Measurements from ENCODE around the gene RFC5. TPM values are rescaled to one million over a fixed set of nuclear protein-coding genes. Genes with fewer than 3 reads are reported as not detected.
A peak's percentile ranks its signal among the peaks of the same experiment; 100 is the strongest.

Gene RFC5
- total RNA-seq, 1 experiment from 2014 or later: 78.6 TPM

- Histone ChIP-seq H3K27ac (ENCODE audit: low read depth, low read length) (no peak overlapping the region), H2AFZ (ENCODE audit: low read depth, low read length, poor library complexity, severe bottlenecking) (no peak overlapping the region), H3K36me3 (ENCODE audit: control insufficient read depth in 1 of 2, insufficient read depth in 2 of 2, low read length in 2 of 2) (peaks cover 13 to 24% of the 10 kb centered on the region in 2 experiments; a peak in 3 of 4 replicates), H3K4me3 (replicated peaks in 1 of 2; ENCODE audit: low read depth in 1 of 2, low read length in 2 of 2) (no peak overlapping the region), H3K9me2 (ENCODE audit: insufficient read depth) (no peaks in the 10 kb centered on the region), H3K27me3 (ENCODE audit: insufficient read depth, low read length) (no peaks in the 10 kb centered on the region), H4K20me1 (ENCODE audit: insufficient read depth) (no peaks in the 10 kb centered on the region), H3K4me1 (ENCODE audit: control insufficient read depth in 1 of 2, insufficient read depth in 2 of 2, low read length in 2 of 2) (peaks cover 11 to 24% of the 10 kb centered on the region in 2 experiments; a peak in 3 of 4 replicates), H3K4me2 (ENCODE audit: low read length) (no peak overlapping the region), H3K9me3 (ENCODE audit: control insufficient read depth in 1 of 2, insufficient read depth in 1 of 2, low read depth in 1 of 2, low read length in 2 of 2) (no peaks in the 10 kb centered on the region), H3K79me2 (ENCODE audit: insufficient read depth, low read length) (peaks cover 37% of the 10 kb centered on the region), H3K9ac (ENCODE audit: low read length) (no peak overlapping the region)
- no TSS peak for BruUV-seq (replicated peaks)
- DNase-seq (ENCODE audit: low read depth, low spot score) (no peak), ATAC-seq (no peak)
- CTCF ChIA-PET: no interaction called here
- POLR2A ChIA-PET: no interaction called here
- intact Hi-C loops (cut with micrococcal nuclease): no loop called here
- RAD21 ChIA-PET (ENCODE audit: low non-redundant PET in 1 of 2, low total read pairs in 2 of 2, uncharacterized antibody in 2 of 2, unreplicated experiment in 2 of 2): no interaction called here
- TF ChIP-seq ZBTB33 (IDR thresholded peaks at IDR 0.05; ENCODE audit: extremely low read depth, insufficient replicate concordance, low read length): no peak
- no peak for TF ChIP-seq YY1 (IDR thresholded peaks at IDR 0.05; ENCODE audit: extremely low read depth, insufficient replicate concordance, low read depth, low read length)
- no peak for TF ChIP-seq EZH2 (IDR thresholded peaks at IDR 0.05)
Measured at GRCh38 chr12:118015306-118015705, 1.2 kb upstream of the RFC5 start.

- Histone ChIP-seq H3K9me2 (ENCODE audit: insufficient read depth) (no peaks in the 10 kb centered on the region), H3K4me3 (replicated peaks in 1 of 2; ENCODE audit: low read depth in 1 of 2, low read length in 2 of 2) (peak overlapping the region; percentile 68 to 86), H3K4me1 (ENCODE audit: control insufficient read depth in 1 of 2, insufficient read depth in 2 of 2, low read length in 2 of 2) (peaks cover 11 to 24% of the 10 kb centered on the region in 2 experiments; a peak in 3 of 4 replicates), H3K36me3 (ENCODE audit: control insufficient read depth in 1 of 2, insufficient read depth in 2 of 2, low read length in 2 of 2) (peaks cover 18 to 30% of the 10 kb centered on the region in 2 experiments; a peak in 3 of 4 replicates), H3K79me2 (ENCODE audit: insufficient read depth, low read length) (peaks cover 43% of the 10 kb centered on the region), H4K20me1 (ENCODE audit: insufficient read depth) (no peaks in the 10 kb centered on the region), H3K9ac (ENCODE audit: low read length) (peak overlapping the region; percentile 90), H3K27ac (ENCODE audit: low read depth, low read length) (peak overlapping the region; percentile 39; the same call in 1 of the 2 replicates), H2AFZ (ENCODE audit: low read depth, low read length, poor library complexity, severe bottlenecking) (peak overlapping the region; percentile 65), H3K4me2 (ENCODE audit: low read length) (peak overlapping the region; percentile 86), H3K9me3 (ENCODE audit: control insufficient read depth in 1 of 2, insufficient read depth in 1 of 2, low read depth in 1 of 2, low read length in 2 of 2) (no peaks in the 10 kb centered on the region), H3K27me3 (ENCODE audit: insufficient read depth, low read length) (no peaks in the 10 kb centered on the region)
- no TSS peak for BruUV-seq (replicated peaks)
- CTCF ChIA-PET: interaction anchor here (1.4 kb wide), 1 partner anchor 18 kb away, joined by 4 read pairs; no protein-coding TSS in a partner anchor
- RAD21 ChIA-PET (ENCODE audit: low non-redundant PET in 1 of 2, low total read pairs in 2 of 2, uncharacterized antibody in 2 of 2, unreplicated experiment in 2 of 2): no interaction called here
- POLR2A ChIA-PET: interaction anchor here (1.4 to 1.9 kb wide), 3 partner anchors 15 to 19 kb away, joined by 3 to 8 read pairs (median 4); no protein-coding TSS in a partner anchor
- DNase-seq (ENCODE audit: low read depth, low spot score) (no peak), ATAC-seq (no peak)
- intact Hi-C loops (cut with micrococcal nuclease): loop anchor here (2.0 kb wide), 1 partner anchor 29 kb away; no protein-coding TSS in a partner anchor
- TF ChIP-seq SIN3A (IDR thresholded peaks at IDR 0.05; ENCODE audit: low read depth) (no peak), EZH2 (IDR thresholded peaks at IDR 0.05) (no peak), CTCF (IDR thresholded peaks at IDR 0.05 in 2 of 3, conservative IDR thresholded peaks at IDR 0.05 in 1 of 3; ENCODE audit: borderline replicate concordance in 1 of 3, insufficient read depth in 1 of 3, low read depth in 2 of 3, low read length in 2 of 3) (no peak), CEBPB (IDR thresholded peaks at IDR 0.05; ENCODE audit: low read depth) (no peak), YY1 (IDR thresholded peaks at IDR 0.05; ENCODE audit: extremely low read depth, insufficient replicate concordance, low read depth, low read length) (no peak), POLR2AphosphoS5 (IDR thresholded peaks at IDR 0.05; ENCODE audit: low read depth, low read length) (no peak), RAD21 (IDR thresholded peaks at IDR 0.05; ENCODE audit: low read depth) (no peak), JUND (IDR thresholded peaks at IDR 0.05) (no peak), MAX (IDR thresholded peaks at IDR 0.05) (no peak), ELF1 (IDR thresholded peaks at IDR 0.05; ENCODE audit: borderline replicate concordance, low read depth) (no peak), ZBTB33 (IDR thresholded peaks at IDR 0.05; ENCODE audit: extremely low read depth, insufficient replicate concordance, low read length) (no peak), SP1 (IDR thresholded peaks at IDR 0.05; ENCODE audit: low read depth) (no peak), POLR2A (IDR thresholded peaks at IDR 0.05; ENCODE audit: borderline replicate concordance, extremely low read depth, insufficient read depth, insufficient read length) (no peak), SRF (IDR thresholded peaks at IDR 0.05; ENCODE audit: low read depth) (no peak)
Measured at GRCh38 chr12:118015944-118016343, 559 bp upstream of the RFC5 start.
